Endothelial cell of umbilical vein (primary cell): ENCODE measurements around the gene SMAD3. TPM values are rescaled to one million over a fixed set of nuclear protein-coding genes. Genes with fewer than 3 reads are reported as not detected.

Experiments used
- BruUV-seq: library from RNA; stranded (reverse); fragments of 400-500 nt; replicated peaks from 2 replicates; lab custom pipeline; 2021; lab: Mats Ljungman, UMichigan
- CTCF ChIA-PET: fragments of 300-600, 350-600 bp; sonication (Branson Sonifier 250); formaldehyde crosslinking; loops from one replicate; lab custom pipeline; 2021; ENCODE audit warnings: antibody characterized with exemption, inconsistent platforms; lab: Charles Lee
- POLR2A ChIA-PET: fragments of 300-600, 350-600 bp; sonication (Branson Sonifier 250); formaldehyde crosslinking; loops from one replicate; lab custom pipeline; 2021; ENCODE audit warnings: antibody characterized with exemption, inconsistent platforms; lab: Charles Lee
- DNase-seq: peaks from one replicate; pipeline ENCODE4 v3.0.0-alpha.2; 2011; ENCODE audit warnings: low read depth, low spot score
- FAIRE-seq: peaks from 2 replicates; lab custom pipeline; 2011; peaks lifted over from hg19 to GRCh38; lab: Jason Lieb, UNC
- H2AFZ ChIP-seq: 2 replicates; pipeline ENCODE4 v1.6.0; 2012; ENCODE audit warnings: low read depth, low read length, control low read depth, inconsistent platforms
- H3K27ac ChIP-seq: 2 replicates; pipeline ENCODE4 v1.5.1; 2011; ENCODE audit warnings: low read depth, mild to moderate bottlenecking, control low read depth, low read length, moderate library complexity; ENCODE audit not compliant: insufficient read depth
- H3K27me3 ChIP-seq, 2 experiments: 2 replicates each; pipeline versions ENCODE4 v1.6.0 to v1.6.1; 2011; ENCODE audit warnings: low read length in 2 of 2, mixed read lengths in 1 of 2; ENCODE audit not compliant: control insufficient read depth in 2 of 2, insufficient read depth in 2 of 2
- H3K36me3 ChIP-seq, 2 experiments: 2 replicates in 1 of 2; 3 replicates in 1 of 2; pipeline ENCODE4 v1.5.1; 2011; ENCODE audit warnings: low read length in 2 of 2, mild to moderate bottlenecking in 1 of 2, moderate library complexity in 1 of 2; ENCODE audit not compliant: control insufficient read depth in 2 of 2, insufficient read depth in 2 of 2; ENCODE audit errors: extremely low read depth in 1 of 2
- H3K4me1 ChIP-seq: 3 replicates; pipeline ENCODE4 v1.5.1; 2011; ENCODE audit warnings: mild to moderate bottlenecking, low read length; ENCODE audit not compliant: control insufficient read depth, insufficient read depth; ENCODE audit errors: extremely low read depth
- H3K4me2 ChIP-seq: 2 replicates; pipeline ENCODE4 v1.6.1; 2011; ENCODE audit warnings: low read length, control low read depth, mixed read lengths; ENCODE audit not compliant: insufficient read depth
- H3K4me3 ChIP-seq, 3 experiments: fragments of 200-600 bp in 1 of 3; sonication (generic), shearing (Covaris generic) in 1 of 3; replicated peaks in 1 of 3; 2 replicates each; pipeline ENCODE4 v1.5.1; 2011 to 2016; ENCODE audit warnings: control low read depth in 3 of 3, low read length in 3 of 3, mild to moderate bottlenecking in 2 of 3, inconsistent platforms in 1 of 3, low read depth in 1 of 3, moderate library complexity in 1 of 3; ENCODE audit not compliant: insufficient read depth in 1 of 3
- H3K79me2 ChIP-seq: 2 replicates; pipeline ENCODE4 v1.6.0; 2012; ENCODE audit warnings: low read length, inconsistent platforms; ENCODE audit not compliant: control insufficient read depth, insufficient read depth
- H3K9ac ChIP-seq: replicated peaks from 2 replicates; pipeline ENCODE3; 2011; ENCODE audit warnings: low read length, control low read depth; ENCODE audit not compliant: insufficient read depth; ENCODE audit errors: extremely low read depth
- H3K9me1 ChIP-seq: replicated peaks from 3 replicates; pipeline ENCODE4 v1.6.0; 2011; ENCODE audit warnings: mild to moderate bottlenecking, low read length; ENCODE audit not compliant: control insufficient read depth, insufficient read depth; ENCODE audit errors: extremely low read depth
- H3K9me3 ChIP-seq: replicated peaks from 2 replicates; pipeline ENCODE4 v1.5.1; 2012; ENCODE audit warnings: low read length, inconsistent platforms; ENCODE audit not compliant: control insufficient read depth, insufficient read depth
- H4K20me1 ChIP-seq: replicated peaks from 2 replicates; pipeline ENCODE3; 2011; ENCODE audit warnings: mild to moderate bottlenecking, low read length; ENCODE audit not compliant: control insufficient read depth, insufficient read depth; ENCODE audit errors: extremely low read depth
- CTCF ChIP-seq, 2 donors: IDR thresholded peaks; 1 replicate in 1 of 2; 2 replicates in 1 of 2; pipeline ENCODE4 v1.5.1; 2011; ENCODE audit warnings: low read length in 2 of 2, mild to moderate bottlenecking in 2 of 2, moderate library complexity in 2 of 2, control low read depth in 1 of 2, inconsistent platforms in 1 of 2, low read depth in 1 of 2; ENCODE audit not compliant: insufficient read depth in 1 of 2; ENCODE audit errors: extremely low read depth in 1 of 2
- EZH2 ChIP-seq: IDR thresholded peaks from 2 replicates; pipeline ENCODE4 v1.6.1; 2012; ENCODE audit warnings: borderline replicate concordance, low read depth, mild to moderate bottlenecking, moderate library complexity, low read length, inconsistent platforms; ENCODE audit not compliant: severe bottlenecking
- FOS ChIP-seq: IDR thresholded peaks from 2 replicates; pipeline ENCODE4 v1.6.1; 2011; ENCODE audit warnings: mild to moderate bottlenecking, low read length, moderate library complexity, borderline replicate concordance; ENCODE audit not compliant: insufficient read depth
- GATA2 ChIP-seq: IDR thresholded peaks from 2 replicates; pipeline ENCODE4 v1.7.0; 2011; ENCODE audit warnings: low read depth, mild to moderate bottlenecking, moderate library complexity, mixed read lengths, low read length; ENCODE audit not compliant: insufficient read length, insufficient read depth
- JUN ChIP-seq: IDR thresholded peaks from 2 replicates; pipeline ENCODE4 v1.6.1; 2011; ENCODE audit warnings: borderline replicate concordance, low read depth; ENCODE audit not compliant: insufficient read length, insufficient read depth
- MAX ChIP-seq: IDR thresholded peaks from 2 replicates; pipeline ENCODE4 v1.6.1; 2011; ENCODE audit not compliant: insufficient read depth, insufficient read length
- MYC ChIP-seq: IDR thresholded peaks from one replicate; pipeline ENCODE4 v1.6.1; 2011; ENCODE audit warnings: mild to moderate bottlenecking, low read depth, low read length
- POLR2A ChIP-seq: IDR thresholded peaks from 2 replicates; pipeline ENCODE4 v1.6.1; 2012; ENCODE audit warnings: low read depth, mild to moderate bottlenecking, control low read depth, low read length
- POLR2AphosphoS5 ChIP-seq: IDR thresholded peaks from 2 replicates; pipeline ENCODE4 v1.6.1; 2012; ENCODE audit warnings: low read depth, mild to moderate bottlenecking, control low read depth, low read length, moderate library complexity; ENCODE audit not compliant: insufficient read depth
- dilution Hi-C: fragments of 300-500 bp; cut with MboI; formaldehyde crosslinking; loops from one replicate; pipeline ENCODE4 v1.15.0; 2019; ENCODE audit warnings: low sequenced_read_pairs; ENCODE audit not compliant: extremely low pct_ligation_motif_present
- intact Hi-C: fragments of 100-400 bp; cut with micrococcal nuclease; formaldehyde crosslinking; loops from one replicate; pipeline ENCODE4 v1.10.0; 2022
- polyA plus RNA-seq, 4 experiments: library from polyadenylated mRNA; depleted of rRNA in 3 of 4; stranded (reverse) in 3 of 4; unstranded in 1 of 4; fragments of >200 nt; gene quantifications; 2 replicates each; pipeline versions ENCODE4 v1.2.1 to v1.2.3, GENCODE V29; 2011 to 2012; ENCODE audit warnings: missing spikeins in 1 of 4
- total RNA-seq: library from RNA; stranded (reverse); gene quantifications from 2 replicates; pipeline ENCODE4 v1.2.3, GENCODE V29; 2021

The SMAD3 gene
- total and polyA plus RNA-seq, 2 donors (not counting 3 experiments of a cell fraction or from before 2014, with no cell fraction given): 56.4 to 88.2 TPM

- Histone ChIP-seq H3K9me3 (no peaks in the 10 kb centered on the region), H3K36me3 (peaks cover 4 to 11% of the 10 kb centered on the region in 2 experiments), H3K4me1 (peaks cover 80% of the 10 kb centered on the region), H3K4me3 (no peak overlapping the region), H4K20me1 (no peaks in the 10 kb centered on the region), H3K79me2 (peaks cover 97% of the 10 kb centered on the region), H3K27me3 (no peaks in the 10 kb centered on the region), H3K9ac (no peak overlapping the region), H3K4me2 (no peak overlapping the region), H2AFZ (no peak overlapping the region), H3K27ac (no peak overlapping the region), H3K9me1 (no peaks in the 10 kb centered on the region)
- FAIRE-seq: no peak
- TF ChIP-seq CTCF (IDR thresholded peaks at IDR 0.05; ENCODE audit: extremely low read depth in 1 of 2, insufficient read depth in 1 of 2, low read depth in 1 of 2, low read length in 2 of 2) (no peak), MAX (no peak), FOS (no peak), EZH2 (no peak), JUN (no peak), POLR2AphosphoS5 (no peak), MYC (no peak), POLR2A (no peak), GATA2 (no peak)
- intact Hi-C loops (no loop called here), dilution Hi-C loops (no loop called here)
- CTCF ChIA-PET: interaction anchor here (0.6 to 1.6 kb wide), 4 partner anchors 9 to 133 kb away, joined by 3 to 5 read pairs (median 4); no protein-coding TSS in a partner anchor
- POLR2A ChIA-PET: no interaction called here
- BruUV-seq: no TSS peak
- no peak for DNase-seq
These were observed 14.0 kb downstream of the SMAD3 start for GRCh38 chr15:67079361-67079760.
